Loucy (cell line): Measurements from ENCODE around the gene FAM98C.
A peak's percentile ranks its signal among the peaks of the same experiment; 100 is the strongest.

ENCODE experiments used
- H2AFZ ChIP-seq: fragments of 200-600 bp; sonication (generic); 2 replicates; pipeline ENCODE4 v1.6.0; 2016; ENCODE audit warnings: antibody characterized with exemption, mild to moderate bottlenecking, low read length, moderate library complexity
- H3F3A ChIP-seq: fragments of 200-600 bp; 2 replicates; pipeline ENCODE4 v1.6.0; 2016; ENCODE audit warnings: antibody characterized with exemption, low read depth, mild to moderate bottlenecking
- H3K27me3 ChIP-seq: fragments of 200-600 bp; sonication (generic); 2 replicates; pipeline ENCODE4 v1.6.1; 2014; ENCODE audit warnings: low read length, mild to moderate bottlenecking; ENCODE audit not compliant: insufficient read depth, poor library complexity, severe bottlenecking
- H3K36me3 ChIP-seq: fragments of 200-600 bp; sonication (generic); 2 replicates; pipeline ENCODE4 v1.6.1; 2016; ENCODE audit warnings: low read length; ENCODE audit not compliant: insufficient read depth
- H3K4me1 ChIP-seq: fragments of 200-600 bp; sonication (generic); 2 replicates; pipeline ENCODE4 v1.5.1; 2014; ENCODE audit warnings: low read length, mild to moderate bottlenecking; ENCODE audit not compliant: insufficient read depth, poor library complexity, severe bottlenecking
- H3K4me2 ChIP-seq: fragments of 200-600 bp; sonication (generic); 2 replicates; pipeline ENCODE4 v1.6.0; 2014; ENCODE audit warnings: antibody characterized with exemption, low read length, low read depth, mild to moderate bottlenecking; ENCODE audit not compliant: poor library complexity, severe bottlenecking
- H3K4me3 ChIP-seq: fragments of 200-600 bp; sonication (generic); 2 replicates; pipeline ENCODE4 v1.5.1; 2014; ENCODE audit warnings: low read length, mild to moderate bottlenecking, mixed read lengths; ENCODE audit not compliant: poor library complexity, severe bottlenecking
- H3K79me2 ChIP-seq: fragments of 200-600 bp; sonication (generic); 2 replicates; pipeline ENCODE4 v1.6.1; 2014; ENCODE audit warnings: low read length; ENCODE audit not compliant: insufficient read depth
- H3K9ac ChIP-seq: fragments of 200-600 bp; sonication (generic); 2 replicates; pipeline ENCODE4 v1.6.0; 2014; ENCODE audit warnings: mild to moderate bottlenecking, low read depth, low read length, moderate library complexity; ENCODE audit not compliant: poor library complexity, severe bottlenecking
- H3K9me2 ChIP-seq: fragments of 200-600 bp; sonication (generic); replicated peaks from 2 replicates; pipeline ENCODE4 v1.6.1; 2016; ENCODE audit warnings: low read depth, low read length, mixed read lengths
- H3K9me3 ChIP-seq: fragments of 200-600 bp; sonication (generic); 2 replicates; pipeline ENCODE4 v1.6.1; 2014; ENCODE audit warnings: mild to moderate bottlenecking, antibody characterized with exemption, low read length, low read depth; ENCODE audit not compliant: insufficient read depth
- H4K20me1 ChIP-seq: fragments of 200-600 bp; sonication (generic); 2 replicates; pipeline ENCODE4 v1.6.0; 2014; ENCODE audit warnings: antibody characterized with exemption, low read length, mild to moderate bottlenecking; ENCODE audit not compliant: insufficient read depth, poor library complexity, severe bottlenecking
- CTCF ChIP-seq: fragments of 200-600 bp; sonication (generic); conservative IDR thresholded peaks from 2 replicates; pipeline ENCODE4 v1.5.1; 2014; ENCODE audit warnings: mild to moderate bottlenecking, antibody characterized with exemption, low read length
- EZH2phosphoT487 ChIP-seq: fragments of 200-600 bp; IDR thresholded peaks from 2 replicates; pipeline ENCODE4 v1.6.1; 2018; ENCODE audit warnings: antibody characterized with exemption, mild to moderate bottlenecking, moderate library complexity, borderline replicate concordance

FAM98C gene

GRCh38 chr19:38402967-38403674, at the start of gene FAM98C:
FAM98C (plus strand) TSS chr19:38403093; CDS start chr19:38403154, 61 bp downstream.
- Histone ChIP-seq H3K9me3 (no peaks in the 10 kb centered on the region), H3K9me2 (no peaks in the 10 kb centered on the region), H2AFZ (peak within 1 kb of the TSS; percentile 95), H3K27me3 (no peaks in the 10 kb centered on the region), H3K79me2 (peaks cover 6% of the 10 kb centered on the region), H4K20me1 (no peaks in the 10 kb centered on the region), H3K9ac (peak within 1 kb of the TSS; percentile 80), H3K4me3 (peak within 1 kb of the TSS; percentile 78), H3F3A (no peaks in the 10 kb centered on the region), H3K4me2 (peak within 1 kb of the TSS; percentile 78), H3K4me1 (peaks cover 13% of the 10 kb centered on the region), H3K36me3 (no peaks in the 10 kb centered on the region)
- TF ChIP-seq CTCF (peak; percentile 78), EZH2phosphoT487 (no peak)

- Histone ChIP-seq H3F3A (no peaks in the 10 kb centered on the region), H3K27me3 (no peaks in the 10 kb centered on the region), H3K36me3 (no peaks in the 10 kb centered on the region), H3K9me2 (no peaks in the 10 kb centered on the region), H3K9ac (no peak overlapping the region), H3K4me3 (no peak overlapping the region), H3K79me2 (no peaks in the 10 kb centered on the region), H3K4me1 (no peaks in the 10 kb centered on the region), H3K4me2 (no peak overlapping the region), H4K20me1 (no peaks in the 10 kb centered on the region), H2AFZ (no peak overlapping the region), H3K9me3 (no peaks in the 10 kb centered on the region)
- TF ChIP-seq EZH2phosphoT487 (no peak), CTCF (no peak)
Observed at GRCh38 chr19:38355728-38356725, 46.9 kb upstream of the FAM98C start.

GRCh38 chr19:38358071-38358470, 44.8 kb upstream of the FAM98C start:
- H3K4me3 ChIP-seq: no peak overlapping the region
- H4K20me1 ChIP-seq: no peaks in the 10 kb centered on the region
- no peaks in the 10 kb centered on the region for H3F3A ChIP-seq
- TF ChIP-seq CTCF: no peak
- TF ChIP-seq EZH2phosphoT487: no peak
- H2AFZ ChIP-seq: no peak overlapping the region
- H3K4me1 ChIP-seq: no peaks in the 10 kb centered on the region
- no peak overlapping the region for H3K9ac ChIP-seq
- H3K9me2 ChIP-seq: no peaks in the 10 kb centered on the region
- H3K4me2 ChIP-seq: no peak overlapping the region
- H3K9me3 ChIP-seq: no peaks in the 10 kb centered on the region
- H3K79me2 ChIP-seq: no peaks in the 10 kb centered on the region
- no peaks in the 10 kb centered on the region for H3K27me3 ChIP-seq
- no peaks in the 10 kb centered on the region for H3K36me3 ChIP-seq
